Left lung (tissue), 10 donors: ENCODE data around the gene C2CD2L. TPM values are rescaled to one million over a fixed set of nuclear protein-coding genes. Genes with fewer than 3 reads are reported as not detected.

Experiments used
- ATAC-seq: fragments of 200-7000 bp; cut with Tn5 transposase; one replicate; pipeline ENCODE4 v1.9.1; 2020; ENCODE audit warnings: moderate library complexity
- DNase-seq, 4 donors: peaks; one replicate each; pipeline ENCODE4 v3.0.0-alpha.2; 2013 to 2020
- H3K27ac ChIP-seq, 2 donors: fragments of 200-600 bp; sonication (generic) in 1 of 2; one replicate each; pipeline versions ENCODE4 v1.5.0 to v1.8.0; 2020 to 2021
- H3K27me3 ChIP-seq, 2 donors: fragments of 200-600 bp; sonication (generic) in 1 of 2; one replicate each; pipeline versions ENCODE4 v1.5.0 to v1.8.0; 2020 to 2021
- H3K36me3 ChIP-seq, 2 donors: fragments of 200-600 bp; sonication (generic) in 1 of 2; one replicate each; pipeline versions ENCODE4 v1.5.0 to v1.8.0; 2020 to 2021
- H3K4me1 ChIP-seq, 2 donors: fragments of 200-600 bp; one replicate each; pipeline ENCODE4 v1.8.0; 2021
- H3K4me3 ChIP-seq, 2 donors: fragments of 200-600 bp; sonication (generic) in 1 of 2; one replicate each; pipeline versions ENCODE4 v1.5.0 to v1.8.0; 2020 to 2021; ENCODE audit warnings: mild to moderate bottlenecking in 1 of 2
- H3K9me3 ChIP-seq, 2 donors: fragments of 200-600 bp; sonication (generic) in 1 of 2; one replicate each; pipeline versions ENCODE4 v1.5.0 to v1.8.0; 2020 to 2021
- CTCF ChIP-seq, 2 donors: fragments of 200-600 bp; sonication (generic) in 1 of 2; IDR thresholded peaks; one replicate each; pipeline versions ENCODE4 v1.5.0 to v1.8.0; 2021; ENCODE audit warnings: antibody characterized with exemption in 2 of 2
- intact Hi-C, 2 donors: fragments of 100-400 bp; cut with DNase I; formaldehyde crosslinking; loops; one replicate each; pipeline versions ENCODE4 v1.11.2 to v1.14.2; 2022
- polyA plus RNA-seq, 6 donors: library from polyadenylated mRNA; unstranded; fragments of 120-200 nt; gene quantifications; one replicate each; pipeline ENCODE4 v1.2.1, GENCODE V29; 2013; ENCODE audit not compliant: insufficient read length in 6 of 6
- total RNA-seq, 2 donors: library from RNA; stranded (reverse); fragmentation: NEBNext Ultra II Directional; extraction: Animal tissue kit (Norgen Biotek cat#: 25700); gene quantifications; one replicate each; pipeline ENCODE4 v1.2.1, GENCODE V29; 2021
- donor health status: DM: no; HTN: yes; CAD: no.
- donor health status: DM: no; HTN: no; CAD: no.

C2CD2L gene
- total and polyA plus RNA-seq, 8 donors: 7.3 to 18.6 (median 8.0) TPM

- intact Hi-C loops: no loop called here
- Histone ChIP-seq H3K4me1 (peaks cover 6 to 30% of the 10 kb centered on the region in 2 donors), H3K4me3 (peak overlapping the region in 1 of 2 donors; percentile 35), H3K27me3 (no peaks in the 10 kb centered on the region), H3K9me3 (no peaks in the 10 kb centered on the region), H3K27ac (peak overlapping the region; percentile 33 to 84), H3K36me3 (peaks cover 0 to 63% of the 10 kb centered on the region in 2 donors)
- DNase-seq (no peak), ATAC-seq (no peak)
- TF ChIP-seq CTCF (IDR thresholded peaks at IDR 0.05): no peak
Observed at GRCh38 chr11:119116235-119116594, 9.1 kb downstream of the C2CD2L start.

- Histone ChIP-seq H3K27ac (peak overlapping the region; percentile 33 to 84), H3K27me3 (no peaks in the 10 kb centered on the region)
- no peak for ATAC-seq
Observed at GRCh38 chr11:119116601-119117000, 9.5 kb downstream of the C2CD2L start.

GRCh38 chr11:119117004-119117706 lies 10.0 kb downstream of the C2CD2L start:
- no peaks in the 10 kb centered on the region for H3K27me3 ChIP-seq
- H3K9me3 ChIP-seq: no peaks in the 10 kb centered on the region
- no peak overlapping the region for H3K27ac ChIP-seq
- no peak for ATAC-seq
- peaks cover 0 to 54% of the 10 kb centered on the region in 2 donors for H3K36me3 ChIP-seq
- no peak for DNase-seq
- intact Hi-C loops: no loop called here
- peaks cover 6 to 32% of the 10 kb centered on the region in 2 donors for H3K4me1 ChIP-seq
- H3K4me3 ChIP-seq: no peak overlapping the region
- no peak for TF ChIP-seq CTCF (IDR thresholded peaks at IDR 0.05)

More at GRCh38 chr11:119116601-119117000, 9.5 kb downstream of the C2CD2L start:
- no peak for DNase-seq
- Histone ChIP-seq H3K9me3 (no peaks in the 10 kb centered on the region), H3K4me3 (peak overlapping the region in 1 of 2 donors; percentile 35), H3K4me1 (peaks cover 6 to 30% of the 10 kb centered on the region in 2 donors), H3K36me3 (peaks cover 0 to 59% of the 10 kb centered on the region in 2 donors)
- intact Hi-C loops: no loop called here
- no peak for TF ChIP-seq CTCF (IDR thresholded peaks at IDR 0.05)

- intact Hi-C loops: no loop called here
- Histone ChIP-seq H3K9me3 (no peaks in the 10 kb centered on the region), H3K4me3 (no peak overlapping the region), H3K36me3 (peaks cover 0 to 43% of the 10 kb centered on the region in 2 donors), H3K27ac (no peak overlapping the region), H3K4me1 (peaks cover 11 to 43% of the 10 kb centered on the region in 2 donors), H3K27me3 (no peaks in the 10 kb centered on the region)
- DNase-seq (no peak), ATAC-seq (no peak)
- no peak for TF ChIP-seq CTCF (IDR thresholded peaks at IDR 0.05)
Observed at GRCh38 chr11:119118227-119118626, 11.1 kb downstream of the C2CD2L start.

GRCh38 chr11:119118946-119119345 lies 11.8 kb downstream of the C2CD2L start:
- no peak for TF ChIP-seq CTCF (IDR thresholded peaks at IDR 0.05)
- ATAC-seq: no peak
- H3K27ac ChIP-seq: no peak overlapping the region
- peaks cover 0 to 39% of the 10 kb centered on the region in 2 donors for H3K36me3 ChIP-seq
- DNase-seq: no peak
- H3K4me1 ChIP-seq: peaks cover 11 to 45% of the 10 kb centered on the region in 2 donors
- H3K27me3 ChIP-seq: no peaks in the 10 kb centered on the region
- intact Hi-C loops: no loop called here
- no peak overlapping the region for H3K4me3 ChIP-seq
- no peaks in the 10 kb centered on the region for H3K9me3 ChIP-seq
